ACC112 (cell line): ENCODE results near the gene FERMT1.

Experiments used
- H2AFZ ChIP-seq: fragments of 200-600 bp; sonication (generic); one replicate; pipeline ENCODE4 v1.6.0; 2017; ENCODE audit warnings: antibody characterized with exemption, low read length; ENCODE audit not compliant: unreplicated experiment
- H3K27ac ChIP-seq: fragments of 200-600 bp; sonication (generic); 2 replicates; pipeline ENCODE4 v1.5.1; 2014; ENCODE audit warnings: low read depth, mild to moderate bottlenecking, antibody characterized with exemption, low read length, moderate library complexity
- H3K27me3 ChIP-seq: fragments of 200-600 bp; sonication (generic); 2 replicates; pipeline ENCODE4 v1.6.1; 2014; ENCODE audit warnings: mild to moderate bottlenecking, antibody characterized with exemption, low read length, moderate library complexity, mixed read lengths; ENCODE audit not compliant: insufficient read depth
- H3K36me3 ChIP-seq: fragments of 200-600 bp; sonication (generic); 2 replicates; pipeline ENCODE4 v1.6.1; 2016; ENCODE audit warnings: mild to moderate bottlenecking, antibody characterized with exemption, low read length, moderate library complexity, mixed read lengths; ENCODE audit not compliant: insufficient read depth
- H3K4me1 ChIP-seq: fragments of 200-600 bp; sonication (generic); one replicate; pipeline ENCODE4 v1.6.1; 2016; ENCODE audit warnings: low read length, mixed read lengths; ENCODE audit not compliant: insufficient read depth, unreplicated experiment, control insufficient read depth
- H3K4me3 ChIP-seq: fragments of 200-600 bp; sonication (generic); 2 replicates; pipeline ENCODE4 v1.5.1; 2014; ENCODE audit warnings: mild to moderate bottlenecking, low read depth, low read length
- H3K79me2 ChIP-seq: fragments of 200-600 bp; sonication (generic); one replicate; pipeline ENCODE4 v1.6.0; 2016; ENCODE audit warnings: low read length; ENCODE audit not compliant: control insufficient read depth, unreplicated experiment, insufficient read depth

Gene FERMT1

DNA sequence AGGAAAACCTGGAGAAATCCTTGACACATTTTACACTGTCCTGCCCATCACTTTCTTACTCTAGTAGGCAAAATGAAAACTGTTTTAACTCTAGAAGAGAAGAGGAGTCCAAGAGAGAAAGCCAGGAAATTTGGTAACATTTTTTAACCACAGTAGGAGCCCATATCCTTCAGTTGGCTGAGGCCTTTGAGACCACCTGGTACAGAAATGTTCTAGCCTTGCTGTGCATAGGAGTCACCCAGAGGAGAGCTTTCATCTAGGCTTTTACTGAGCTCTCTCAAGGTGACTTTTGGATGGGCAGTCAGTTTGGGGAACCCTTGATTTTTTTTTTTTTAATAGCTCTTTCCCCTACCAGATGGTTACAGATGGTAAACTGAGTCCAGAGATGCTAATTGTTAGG lies 94.0 kb downstream of the FERMT1 start:
- H3K36me3 ChIP-seq, result peaks cover 36% of the 10 kb centered on the region
- no peak overlapping the region for H2AFZ ChIP-seq
- peaks cover 30% of the 10 kb centered on the region for H3K79me2 ChIP-seq
- H3K4me1 ChIP-seq, result peaks cover 12% of the 10 kb centered on the region
- H3K27ac ChIP-seq, result no peak overlapping the region
- H3K27me3 ChIP-seq, result no peaks in the 10 kb centered on the region
- H3K4me3 ChIP-seq, result no peak overlapping the region

DNA sequence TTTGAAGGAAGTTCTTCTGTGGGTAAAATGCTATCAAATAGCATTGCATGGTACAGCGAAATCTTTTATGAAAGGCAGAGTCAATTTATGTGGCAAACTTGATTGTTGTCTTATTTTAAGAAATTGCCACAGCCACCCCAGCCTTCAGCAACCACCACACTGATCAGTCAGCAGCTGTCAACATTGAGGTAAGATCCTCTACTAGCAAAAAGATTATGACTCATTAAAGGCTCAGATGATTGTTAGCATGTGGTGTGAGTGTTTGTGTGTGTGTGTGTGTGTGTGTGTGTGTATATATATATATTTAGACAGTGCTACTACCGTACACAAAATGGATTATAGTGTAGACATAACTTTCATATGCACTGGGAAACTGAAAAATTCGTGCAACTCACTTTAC lies 96.8 kb downstream of the FERMT1 start:
- Histone ChIP-seq H3K4me1 (peaks cover 12% of the 10 kb centered on the region), H3K36me3 (peaks cover 46% of the 10 kb centered on the region), H3K27me3 (no peaks in the 10 kb centered on the region), H3K79me2 (peaks cover 34% of the 10 kb centered on the region), H3K4me3 (no peak overlapping the region), H3K27ac (no peak overlapping the region), H2AFZ (no peak overlapping the region)
